Mesangial cell (primary cell): Measurements from ENCODE around the gene CASR. TPM values are rescaled to one million over a fixed set of nuclear protein-coding genes. Genes with fewer than 3 reads are reported as not detected.

Experiments
- total RNA-seq: library from RNA; depleted of rRNA; stranded (reverse); fragments of >200 nt; gene quantifications from 2 replicates; pipeline ENCODE4 v1.2.3, GENCODE V29; 2015

The CASR gene
- total RNA-seq, result 2.2 TPM in 1 of 2 replicates, not detected in the other

GRCh38 chr3:122183521-122183892, at the start of gene CASR:
Gene CASR (plus strand): TSS chr3:122183668. CDS start chr3:122254190, 70,522 bp downstream.

DNA sequence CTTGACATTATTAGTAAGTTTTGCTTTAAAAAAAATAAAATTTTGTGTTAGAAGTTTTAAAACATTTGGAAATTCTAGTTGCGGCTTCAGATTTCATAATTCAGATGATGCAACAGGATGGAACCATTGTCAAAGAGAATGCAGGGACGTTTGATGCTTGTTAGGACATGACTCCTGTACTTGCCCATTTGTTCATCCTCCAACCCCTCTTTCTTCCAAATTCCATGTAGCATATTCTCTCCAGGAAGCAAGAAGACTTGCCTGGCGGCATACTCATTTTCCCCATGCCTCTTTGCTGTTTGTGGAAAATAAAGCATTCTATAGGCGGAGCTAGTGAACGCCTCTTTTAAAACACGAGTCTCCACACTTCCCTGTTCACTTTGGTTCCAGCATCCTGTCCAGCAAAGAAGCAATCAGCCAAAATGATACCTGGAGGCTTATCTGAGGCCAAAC, 141.4 kb downstream of the CASR start, which contains the start of gene CSTA:
TSS of gene CSTA (plus strand) at position 378 of the 453 bp plus-strand sequence. CDS start at position 423, 45 bp downstream.

Other genes with a start within 250 kb of the CASR start
- 1.0 TPM in 1 of 2 replicates, not detected in the other for gene ILDR1, start 161.4 kb upstream of the CASR start, total RNA-seq
- gene CD86, start 128.3 kb upstream of the CASR start, total RNA-seq, result not detected in 2 replicates
- not detected in 2 replicates for gene CSTA, start 141.6 kb downstream of the CASR start, total RNA-seq
- 10.0 and 24.0 TPM in 2 replicates for gene MIX23, start 199.6 kb downstream of the CASR start, total RNA-seq
- 14.0 and 17.1 TPM in 2 replicates for gene FAM162A, start 200.5 kb downstream of the CASR start, total RNA-seq
- 1.6 and 3.3 TPM in 2 replicates for gene WDR5B, start 232.4 kb downstream of the CASR start, total RNA-seq